Suprapubic skin (tissue), 4 donors: ENCODE measurements around the gene TIAM1. TPM values are rescaled to one million over a fixed set of nuclear protein-coding genes. Genes with fewer than 3 reads are reported as not detected.

ENCODE experiments used
- DNase-seq, 2 donors: peaks; one replicate each; pipeline ENCODE4 v3.0.0-alpha.2; 2019; ENCODE audit warnings: low spot score in 2 of 2
- H3K27ac ChIP-seq: fragments of 200-600 bp; sonication (generic); one replicate; pipeline ENCODE4 v1.5.1; 2019
- H3K27me3 ChIP-seq: fragments of 200-600 bp; sonication (generic); one replicate; pipeline ENCODE4 v1.5.1; 2019
- H3K36me3 ChIP-seq: fragments of 200-600 bp; sonication (generic); one replicate; pipeline ENCODE4 v1.5.1; 2019
- H3K4me1 ChIP-seq: fragments of 200-600 bp; sonication (generic); one replicate; pipeline ENCODE4 v1.5.1; 2019
- H3K4me3 ChIP-seq: fragments of 200-600 bp; sonication (generic); one replicate; pipeline ENCODE4 v1.5.1; 2019; ENCODE audit warnings: mild to moderate bottlenecking
- H3K9me3 ChIP-seq: fragments of 200-600 bp; sonication (generic); one replicate; pipeline ENCODE4 v1.5.1; 2019
- EP300 ChIP-seq: sonication (generic); formaldehyde crosslinking; IDR thresholded peaks from one replicate; pipeline ENCODE4 v1.6.1; 2017; ENCODE audit warnings: antibody characterized with exemption
- POLR2A ChIP-seq, 2 donors: fragments of 450-650 bp; IDR thresholded peaks; one replicate each; pipeline ENCODE4 v1.6.1; 2017; ENCODE audit warnings: antibody characterized with exemption in 2 of 2, mild to moderate bottlenecking in 2 of 2, moderate library complexity in 2 of 2
- POLR2AphosphoS5 ChIP-seq, 3 donors: sonication (generic); formaldehyde crosslinking; IDR thresholded peaks; one replicate each; pipeline ENCODE4 v1.6.1; 2017; ENCODE audit warnings: antibody characterized with exemption in 3 of 3
- WGBS: methylation state at CpG from one replicate; pipeline ENCODE4 v1.1.5; 2018; 5-methylcytosine and 5-hydroxymethylcytosine counted together
- total RNA-seq, 4 donors: library from RNA; depleted of rRNA; stranded (reverse); fragments of >200 nt; gene quantifications; one replicate each; pipeline ENCODE4 v1.1.0, GENCODE V29; 2016
- TF ChIP-seq, protein P1 (sequence below), 2 donors: fragments of 200-600 bp in 1 of 2; fragments of 450-650 bp in 1 of 2; sonication (generic) in 1 of 2; IDR thresholded peaks; one replicate each; pipeline ENCODE4 v1.5.1; 2016 to 2019; ENCODE audit warnings: antibody characterized with exemption in 2 of 2, mild to moderate bottlenecking in 1 of 2, moderate library complexity in 1 of 2

Gene TIAM1
- total RNA-seq, 4 donors from 2014 or later = 71.9 to 135 (median 87.9) TPM

DNA sequence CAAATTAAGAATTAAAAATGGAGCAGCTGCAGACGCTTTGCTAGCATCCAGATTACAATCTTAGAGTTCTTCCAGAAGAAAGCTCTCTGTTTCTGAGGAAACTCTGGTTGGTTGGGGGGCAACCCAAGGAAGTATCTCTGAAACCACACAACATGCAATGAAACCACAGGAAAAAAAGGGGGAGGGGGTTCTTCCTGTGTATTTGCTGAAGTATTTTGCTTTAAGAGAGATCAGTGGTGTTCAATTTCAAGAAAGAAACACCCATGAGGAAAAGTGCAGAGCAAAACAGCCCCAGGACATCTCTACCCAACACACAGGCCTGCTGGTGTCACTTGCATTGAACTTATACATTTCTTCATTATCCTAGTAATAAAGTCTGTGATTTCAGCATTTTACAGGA is 19.7 kb upstream of the TIAM1 start:
- no peak for TF ChIP-seq POLR2AphosphoS5 (IDR thresholded peaks at IDR 0.05)
- no peak for TF ChIP-seq EP300
- TF ChIP-seq, protein P1, sequence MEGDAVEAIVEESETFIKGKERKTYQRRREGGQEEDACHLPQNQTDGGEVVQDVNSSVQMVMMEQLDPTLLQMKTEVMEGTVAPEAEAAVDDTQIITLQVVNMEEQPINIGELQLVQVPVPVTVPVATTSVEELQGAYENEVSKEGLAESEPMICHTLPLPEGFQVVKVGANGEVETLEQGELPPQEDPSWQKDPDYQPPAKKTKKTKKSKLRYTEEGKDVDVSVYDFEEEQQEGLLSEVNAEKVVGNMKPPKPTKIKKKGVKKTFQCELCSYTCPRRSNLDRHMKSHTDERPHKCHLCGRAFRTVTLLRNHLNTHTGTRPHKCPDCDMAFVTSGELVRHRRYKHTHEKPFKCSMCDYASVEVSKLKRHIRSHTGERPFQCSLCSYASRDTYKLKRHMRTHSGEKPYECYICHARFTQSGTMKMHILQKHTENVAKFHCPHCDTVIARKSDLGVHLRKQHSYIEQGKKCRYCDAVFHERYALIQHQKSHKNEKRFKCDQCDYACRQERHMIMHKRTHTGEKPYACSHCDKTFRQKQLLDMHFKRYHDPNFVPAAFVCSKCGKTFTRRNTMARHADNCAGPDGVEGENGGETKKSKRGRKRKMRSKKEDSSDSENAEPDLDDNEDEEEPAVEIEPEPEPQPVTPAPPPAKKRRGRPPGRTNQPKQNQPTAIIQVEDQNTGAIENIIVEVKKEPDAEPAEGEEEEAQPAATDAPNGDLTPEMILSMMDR (IDR thresholded peaks at IDR 0.05) = no peak
- no peak for TF ChIP-seq POLR2A (IDR thresholded peaks at IDR 0.05)
- Histone ChIP-seq H3K9me3 (no peaks in the 10 kb centered on the region), H3K27ac (no peak overlapping the region), H3K27me3 (no peaks in the 10 kb centered on the region), H3K36me3 (no peaks in the 10 kb centered on the region), H3K4me3 (no peak overlapping the region), H3K4me1 (peaks cover 3% of the 10 kb centered on the region)
- 45% methylated on average over 1 of the region's 1 CpG for WGBS
- DNase-seq = no peak

GRCh38 chr21:31360717-31361116 is 16.7 kb upstream of the TIAM1 start:
- Histone ChIP-seq H3K4me3 (no peak overlapping the region), H3K9me3 (no peaks in the 10 kb centered on the region), H3K36me3 (no peaks in the 10 kb centered on the region), H3K27ac (no peak overlapping the region), H3K27me3 (no peaks in the 10 kb centered on the region), H3K4me1 (peaks cover 1% of the 10 kb centered on the region)
- TF ChIP-seq POLR2A (IDR thresholded peaks at IDR 0.05) (no peak), POLR2AphosphoS5 (IDR thresholded peaks at IDR 0.05) (no peak)
- TF ChIP-seq, protein P1 (IDR thresholded peaks at IDR 0.05) = no peak
- no peak for DNase-seq

DNA sequence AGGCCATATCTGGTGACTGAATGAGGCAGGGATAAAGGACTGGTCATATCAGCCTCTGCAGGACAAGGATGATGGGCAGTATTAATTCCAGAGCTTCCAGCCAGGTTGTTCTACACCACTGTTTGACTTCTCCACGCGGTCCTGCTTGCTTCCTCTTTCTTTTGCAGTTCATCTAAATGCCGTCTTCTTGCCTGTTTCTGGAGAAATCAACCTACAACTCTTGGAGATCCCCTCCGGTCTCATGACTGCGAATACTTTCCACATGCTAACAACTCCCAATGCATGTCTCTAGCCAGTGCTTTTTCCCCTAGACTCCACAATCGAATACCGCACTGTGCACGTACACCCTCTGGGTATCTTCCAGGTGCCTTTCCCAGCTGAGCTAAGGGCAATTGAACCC is 14.1 kb upstream of the TIAM1 start:
- Histone ChIP-seq H3K27ac (no peak overlapping the region), H3K27me3 (no peaks in the 10 kb centered on the region), H3K4me3 (no peak overlapping the region), H3K9me3 (no peaks in the 10 kb centered on the region), H3K36me3 (no peaks in the 10 kb centered on the region), H3K4me1 (peaks cover 13% of the 10 kb centered on the region)
- 92% methylated on average over 8 of the region's 8 CpGs for WGBS
- TF ChIP-seq EP300 (no peak), POLR2AphosphoS5 (IDR thresholded peaks at IDR 0.05) (no peak), POLR2A (IDR thresholded peaks at IDR 0.05) (no peak)
- TF ChIP-seq, protein P1 (IDR thresholded peaks at IDR 0.05) = no peak
- DNase-seq = no peak

- Histone ChIP-seq H3K9me3 (no peaks in the 10 kb centered on the region), H3K4me3 (no peak overlapping the region), H3K27me3 (no peaks in the 10 kb centered on the region), H3K4me1 (peaks cover 24% of the 10 kb centered on the region), H3K36me3 (no peaks in the 10 kb centered on the region), H3K27ac (no peak overlapping the region)
- TF ChIP-seq POLR2A (IDR thresholded peaks at IDR 0.05) (no peak), POLR2AphosphoS5 (IDR thresholded peaks at IDR 0.05) (no peak), EP300 (no peak)
- no peak for DNase-seq
- 95% methylated on average over 4 of the region's 4 CpGs for WGBS
Observed at GRCh38 chr21:31356440-31356839, 12.4 kb upstream of the TIAM1 start.

DNA sequence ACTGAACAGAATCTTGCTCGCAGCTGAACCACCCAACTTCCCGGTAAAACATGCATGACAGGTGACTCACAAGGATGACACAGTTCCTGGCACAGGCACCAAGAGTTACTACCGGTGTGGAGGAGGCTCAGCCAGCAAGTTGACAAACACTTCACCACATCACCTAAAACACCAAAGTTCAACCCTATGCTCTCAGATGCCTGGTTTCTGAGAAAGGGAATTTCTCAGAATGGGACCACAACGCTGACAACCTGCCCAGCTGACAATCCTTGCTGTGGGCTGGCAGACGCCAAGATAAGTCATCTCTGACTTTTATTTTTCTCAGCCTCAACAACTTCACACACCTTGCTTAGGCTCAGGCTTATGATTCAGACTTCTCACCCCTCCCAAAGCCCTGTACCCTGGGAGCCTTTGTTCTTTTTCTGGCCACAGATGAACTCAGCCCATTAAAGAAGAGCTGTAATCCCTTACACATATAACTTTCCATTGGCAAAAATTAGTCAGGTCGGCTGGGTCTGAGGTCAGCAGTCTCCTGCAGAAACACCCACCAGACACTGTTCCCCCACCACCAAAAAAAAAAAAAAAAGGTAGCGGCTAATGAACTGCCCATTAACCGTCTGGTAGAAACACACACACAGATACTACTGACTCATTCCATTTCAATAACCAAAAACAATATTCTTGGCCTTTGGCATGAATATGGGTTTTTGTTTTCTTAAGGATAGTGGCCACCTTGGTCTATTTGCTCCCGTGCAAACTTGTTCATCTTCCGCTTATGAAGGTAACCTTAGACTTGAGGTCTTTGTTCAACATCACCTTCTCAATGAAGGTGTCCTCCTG is 10.8 kb upstream of the TIAM1 start:
- H3K4me1 ChIP-seq = peaks cover 26% of the 10 kb centered on the region
- WGBS = 51% methylated on average over 10 of the region's 10 CpGs
- no peaks in the 10 kb centered on the region for H3K27me3 ChIP-seq
- peak overlapping the region; percentile 78 for H3K27ac ChIP-seq
- no peak overlapping the region for H3K4me3 ChIP-seq
- H3K9me3 ChIP-seq = no peaks in the 10 kb centered on the region
- H3K36me3 ChIP-seq = no peaks in the 10 kb centered on the region
- no peak for DNase-seq
- TF ChIP-seq POLR2AphosphoS5 (IDR thresholded peaks at IDR 0.05) = peak in 2 of 3 donors; percentile 51 to 61
- TF ChIP-seq, protein P1 (IDR thresholded peaks at IDR 0.05) = no peak
- no peak for TF ChIP-seq POLR2A (IDR thresholded peaks at IDR 0.05)
